GM20000 (cell line): ENCODE results near the gene AKT1.

Experiments
- DNase-seq: peaks from one replicate; pipeline ENCODE4 v3.0.0; 2012; ENCODE audit warnings: low spot score
- CTCF ChIP-seq: IDR thresholded peaks from 2 replicates; pipeline ENCODE4 v1.5.1; 2012; ENCODE audit warnings: mild to moderate bottlenecking, control low read depth; ENCODE audit errors: extremely low read depth, missing control alignments

The AKT1 gene

GRCh38 chr14:104804481-104805325 is 9.2 kb upstream of the AKT1 start:
- DNase-seq, result no peak
- no peak for TF ChIP-seq CTCF

GRCh38 chr14:104803912-104804410 is 8.4 kb upstream of the AKT1 start:
- no peak for DNase-seq

GRCh38 chr14:104803280-104803911 is 7.8 kb upstream of the AKT1 start:
- TF ChIP-seq CTCF, result no peak

More at GRCh38 chr14:104803912-104804410, 8.4 kb upstream of the AKT1 start:
- TF ChIP-seq CTCF, result no peak

GRCh38 chr14:104802394-104803184 is 7.0 kb upstream of the AKT1 start:
- DNase-seq, result no peak
- TF ChIP-seq CTCF, result no peak

More at GRCh38 chr14:104803280-104803911, 7.8 kb upstream of the AKT1 start:
- no peak for DNase-seq

GRCh38 chr14:104801520-104802393 is 6.2 kb upstream of the AKT1 start:
- TF ChIP-seq CTCF, result no peak
- DNase-seq, result no peak

- TF ChIP-seq CTCF, result no peak
- peak; percentile 87 for DNase-seq
These were observed 5.4 kb upstream of the AKT1 start, which contains the start of gene ZBTB42 for GRCh38 chr14:104800771-104801519. Gene ZBTB42, plus strand, starts transcription at chr14:104801101. Its CDS starts 97 bp downstream, at chr14:104801198.
